AG10803 (cell line): Measurements from ENCODE around the gene DCUN1D4.

Experiments used
- DNase-seq: peaks from one replicate; pipeline ENCODE4 v3.0.0; 2010; ENCODE audit warnings: low read depth
- H3K4me3 ChIP-seq: 2 replicates; pipeline ENCODE4 v1.5.1; 2011; ENCODE audit warnings: mild to moderate bottlenecking, low read length, control low read depth
- TF ChIP-seq, protein P1 (sequence below): conservative IDR thresholded peaks from 2 replicates; pipeline ENCODE4 v1.5.1; 2011; ENCODE audit warnings: mild to moderate bottlenecking, low read length, control low read depth, inconsistent platforms

Gene DCUN1D4

GRCh38 chr4:51862781-51863180 lies 19.8 kb downstream of the DCUN1D4 start:
- TF ChIP-seq, protein P1, sequence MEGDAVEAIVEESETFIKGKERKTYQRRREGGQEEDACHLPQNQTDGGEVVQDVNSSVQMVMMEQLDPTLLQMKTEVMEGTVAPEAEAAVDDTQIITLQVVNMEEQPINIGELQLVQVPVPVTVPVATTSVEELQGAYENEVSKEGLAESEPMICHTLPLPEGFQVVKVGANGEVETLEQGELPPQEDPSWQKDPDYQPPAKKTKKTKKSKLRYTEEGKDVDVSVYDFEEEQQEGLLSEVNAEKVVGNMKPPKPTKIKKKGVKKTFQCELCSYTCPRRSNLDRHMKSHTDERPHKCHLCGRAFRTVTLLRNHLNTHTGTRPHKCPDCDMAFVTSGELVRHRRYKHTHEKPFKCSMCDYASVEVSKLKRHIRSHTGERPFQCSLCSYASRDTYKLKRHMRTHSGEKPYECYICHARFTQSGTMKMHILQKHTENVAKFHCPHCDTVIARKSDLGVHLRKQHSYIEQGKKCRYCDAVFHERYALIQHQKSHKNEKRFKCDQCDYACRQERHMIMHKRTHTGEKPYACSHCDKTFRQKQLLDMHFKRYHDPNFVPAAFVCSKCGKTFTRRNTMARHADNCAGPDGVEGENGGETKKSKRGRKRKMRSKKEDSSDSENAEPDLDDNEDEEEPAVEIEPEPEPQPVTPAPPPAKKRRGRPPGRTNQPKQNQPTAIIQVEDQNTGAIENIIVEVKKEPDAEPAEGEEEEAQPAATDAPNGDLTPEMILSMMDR = no peak
- no peak for DNase-seq
- no peak overlapping the region for H3K4me3 ChIP-seq

DNA sequence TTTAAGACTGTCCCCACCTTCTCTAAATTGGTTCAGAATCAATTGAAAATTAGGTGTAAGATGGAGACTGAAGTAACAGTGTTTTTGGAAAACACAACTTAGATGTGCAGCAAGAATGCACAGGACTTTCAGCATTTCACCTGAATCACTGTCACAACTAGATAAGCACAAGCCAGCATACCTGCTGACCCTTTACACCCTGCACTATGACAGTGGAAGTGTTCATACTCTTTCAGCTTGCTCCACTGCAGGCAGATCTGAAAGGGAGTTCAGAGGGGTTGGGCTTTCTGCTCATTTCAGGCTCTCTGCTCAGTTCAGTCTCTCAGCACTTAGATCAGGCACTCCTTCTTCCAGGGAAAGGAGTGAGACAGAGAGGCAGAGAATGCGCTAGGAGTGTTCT lies 22.8 kb downstream of the DCUN1D4 start:
- no peak overlapping the region for H3K4me3 ChIP-seq
- no peak for DNase-seq
- TF ChIP-seq, protein P1 = no peak

- DNase-seq = no peak
- TF ChIP-seq, protein P1 = no peak
- H3K4me3 ChIP-seq = no peak overlapping the region
Measured at GRCh38 chr4:51866835-51867234, 23.9 kb downstream of the DCUN1D4 start.

DNA sequence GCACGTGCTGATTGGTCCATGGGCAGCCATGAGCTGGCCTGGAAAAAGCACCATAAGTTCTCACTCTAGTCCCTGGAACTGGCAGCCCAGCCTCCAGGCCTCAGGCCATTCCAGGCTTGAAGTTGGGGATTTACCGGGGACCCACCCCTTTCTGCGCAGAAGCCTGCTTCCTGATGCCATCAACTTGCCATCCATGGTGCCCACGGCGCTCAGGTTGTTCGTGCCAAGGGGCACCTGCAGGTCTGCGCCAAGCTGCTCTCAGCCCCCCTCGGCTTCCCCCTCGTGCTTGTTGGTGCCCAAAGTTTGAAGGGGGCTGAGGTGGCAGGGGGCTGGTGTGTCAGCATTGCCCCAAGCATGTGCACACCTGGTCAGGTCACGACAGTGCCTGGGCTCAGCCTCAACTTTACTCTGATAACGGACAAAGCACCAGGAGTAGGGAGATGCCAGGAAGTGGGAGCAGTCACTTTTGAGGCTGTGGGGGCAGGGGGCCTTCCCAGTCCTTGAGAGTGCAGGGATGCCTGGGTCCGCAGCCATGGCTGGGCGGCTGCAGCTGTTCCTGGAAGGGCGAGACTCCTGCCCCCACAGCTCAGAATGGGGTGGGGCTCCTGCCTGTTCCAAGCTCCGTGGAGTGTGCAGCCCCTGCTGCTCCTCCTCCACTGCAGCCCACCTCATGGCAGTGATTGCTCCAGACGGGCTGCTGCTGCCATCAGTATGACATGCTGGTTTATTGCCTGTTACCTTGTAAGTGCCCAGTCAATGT lies 24.9 kb downstream of the DCUN1D4 start:
- no peak overlapping the region for H3K4me3 ChIP-seq
- DNase-seq = no peak
- TF ChIP-seq, protein P1 = no peak

GRCh38 chr4:51868449-51868847 lies 25.5 kb downstream of the DCUN1D4 start:
- DNase-seq = no peak
- TF ChIP-seq, protein P1 = no peak
- H3K4me3 ChIP-seq = no peak overlapping the region

- TF ChIP-seq, protein P1 = no peak
- DNase-seq = no peak
Measured at GRCh38 chr4:51870441-51871188, 27.7 kb downstream of the DCUN1D4 start.

More at GRCh38 chr4:51870441-51871188, 27.7 kb downstream of the DCUN1D4 start:
- no peak overlapping the region for H3K4me3 ChIP-seq
